Suppressor macrophage treated with lipopolysaccharide for 1 hour (primary cell): ENCODE results near the gene RACGAP1.
A peak's percentile ranks its signal among the peaks of the same experiment; 100 is the strongest.
"Not testable (repeated sequence)": the region's sequence is repeated elsewhere in the genome, so short reads cannot be mapped to it uniquely, and the experiment has no call there.

ENCODE experiments used
- DNase-seq, 3 donors: peaks; one replicate each; pipeline ENCODE4 v3.0.0-alpha.2; 2020 to 2022

RACGAP1 gene

GRCh38 chr12:50026691-50027090 lies 1.4 kb upstream of the RACGAP1 start:
- no peak for DNase-seq

- peak in 2 of 3 donors; percentile 15 to 30 for DNase-seq
Measured at GRCh38 chr12:50024805-50025186, 498 bp downstream of the RACGAP1 start.

GRCh38 chr12:50024227-50024626 lies 1.1 kb downstream of the RACGAP1 start:
- DNase-seq, result no peak

- no peak for DNase-seq
Measured at GRCh38 chr12:50022903-50023302, 2.4 kb downstream of the RACGAP1 start.

GRCh38 chr12:50021031-50021430 lies 4.3 kb downstream of the RACGAP1 start:
- DNase-seq, result no peak

GRCh38 chr12:50019524-50019923 lies 5.8 kb downstream of the RACGAP1 start:
- DNase-seq, result no peak

DNA sequence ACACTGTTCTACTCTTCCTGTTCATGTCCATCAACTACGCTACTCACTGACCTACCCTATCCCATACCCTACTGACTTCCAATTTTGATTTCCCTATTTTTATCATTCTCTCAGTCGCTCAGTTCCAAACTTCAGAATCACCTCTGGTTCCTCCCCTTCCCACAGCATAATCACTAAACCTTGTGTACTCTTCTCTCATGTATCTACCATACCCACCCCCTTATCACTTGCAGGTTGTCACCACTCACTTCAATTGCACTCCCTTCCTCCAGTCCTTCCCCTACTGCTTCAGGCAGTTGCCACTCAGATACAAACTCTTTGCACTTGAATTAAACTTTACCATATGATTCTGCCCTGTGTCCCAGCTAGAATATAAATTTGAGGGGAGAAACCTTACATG lies 6.3 kb downstream of the RACGAP1 start:
- DNase-seq, result no peak

DNA sequence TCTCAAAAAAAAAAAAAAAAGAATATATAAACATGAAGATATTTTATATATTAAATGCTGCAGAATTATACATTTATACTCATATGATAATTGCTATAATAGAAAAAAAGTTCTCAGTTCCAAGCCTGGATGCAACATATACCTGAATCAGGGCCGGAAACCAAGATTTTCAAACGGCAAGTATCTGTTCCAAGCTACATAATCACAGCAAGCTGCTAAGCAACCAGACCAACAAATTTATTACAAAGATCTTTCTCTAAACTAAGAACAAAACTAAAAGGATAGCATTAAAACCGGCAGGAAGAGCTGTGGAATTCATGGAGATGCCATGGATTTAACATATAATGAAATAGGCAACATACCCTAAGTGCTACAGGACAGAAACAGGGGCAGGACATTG lies 7.1 kb downstream of the RACGAP1 start:
- DNase-seq, result no peak

GRCh38 chr12:50017641-50018040 lies 7.7 kb downstream of the RACGAP1 start:
- peak in 2 of 3 donors; percentile 63 for DNase-seq

- peak; percentile 88 to 98 (median 95) for DNase-seq
Measured at GRCh38 chr12:50016501-50017475, 8.5 kb downstream of the RACGAP1 start.

- DNase-seq, result no peak
Measured at GRCh38 chr12:50014342-50014741, 11.0 kb downstream of the RACGAP1 start.

- no peak for DNase-seq
Measured at GRCh38 chr12:50013361-50014147, 11.7 kb downstream of the RACGAP1 start.

DNA sequence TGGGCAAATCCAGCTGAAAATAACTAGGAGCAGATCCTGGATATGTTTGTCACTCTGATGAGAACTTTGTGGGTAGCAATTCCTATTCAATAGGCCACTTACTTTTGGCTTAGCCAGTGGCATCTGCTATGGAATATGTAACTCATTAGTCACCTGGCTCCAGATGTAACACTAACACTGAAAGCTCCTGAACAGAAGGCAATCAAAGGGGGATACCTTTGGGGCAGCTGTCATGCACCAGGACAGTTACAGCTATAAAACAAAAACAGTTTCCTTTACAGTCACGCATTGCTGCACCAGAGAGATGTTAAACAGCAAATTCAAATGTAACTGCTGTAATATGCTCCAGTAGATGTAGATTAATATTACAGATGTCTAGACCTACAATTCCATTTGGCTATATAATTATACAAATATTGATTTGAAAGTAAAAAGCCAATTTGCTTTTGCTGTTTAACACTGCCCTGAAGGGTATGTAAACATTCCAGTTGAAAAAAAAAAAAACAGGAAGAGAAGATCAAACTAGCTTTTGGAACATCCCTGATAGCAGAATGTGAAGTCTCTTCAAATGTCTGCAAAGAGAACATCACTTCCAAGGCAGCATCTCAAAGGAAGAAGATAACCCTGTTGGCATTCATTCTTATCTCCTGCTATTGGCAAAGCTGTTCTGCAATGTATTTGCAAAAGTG lies 18.4 kb downstream of the RACGAP1 start:
- no peak for DNase-seq

GRCh38 chr12:50006280-50006679 lies 19.0 kb downstream of the RACGAP1 start:
- DNase-seq, result no peak

GRCh38 chr12:50005175-50005574 lies 20.1 kb downstream of the RACGAP1 start:
- no peak for DNase-seq

- DNase-seq, result no peak
Measured at GRCh38 chr12:50004696-50005095, 20.6 kb downstream of the RACGAP1 start.

DNA sequence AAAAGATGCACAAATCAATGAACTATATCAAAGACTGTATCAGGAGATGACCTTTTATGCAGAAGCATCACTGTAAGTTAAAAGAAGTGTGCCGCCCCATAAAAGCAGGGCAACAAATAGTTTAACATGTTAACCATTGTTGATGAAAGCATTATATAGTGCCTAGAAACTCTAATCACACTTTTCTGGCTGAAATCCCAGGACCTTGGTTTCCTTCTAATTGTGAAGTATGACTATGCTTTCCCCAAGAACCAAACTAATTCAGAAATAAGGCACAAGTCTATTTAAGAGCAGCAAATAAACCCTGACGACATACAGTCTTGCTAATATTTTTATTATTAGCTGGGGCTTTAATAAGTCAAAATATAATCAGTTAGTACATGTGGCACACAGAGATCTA lies 21.7 kb downstream of the RACGAP1 start:
- no peak for DNase-seq

- no peak for DNase-seq
Measured at GRCh38 chr12:49998453-49998852, 26.8 kb downstream of the RACGAP1 start.

GRCh38 chr12:49990273-49990672 lies 35.0 kb downstream of the RACGAP1 start:
- DNase-seq, result peak; percentile 52 to 90 (median 88)

DNA sequence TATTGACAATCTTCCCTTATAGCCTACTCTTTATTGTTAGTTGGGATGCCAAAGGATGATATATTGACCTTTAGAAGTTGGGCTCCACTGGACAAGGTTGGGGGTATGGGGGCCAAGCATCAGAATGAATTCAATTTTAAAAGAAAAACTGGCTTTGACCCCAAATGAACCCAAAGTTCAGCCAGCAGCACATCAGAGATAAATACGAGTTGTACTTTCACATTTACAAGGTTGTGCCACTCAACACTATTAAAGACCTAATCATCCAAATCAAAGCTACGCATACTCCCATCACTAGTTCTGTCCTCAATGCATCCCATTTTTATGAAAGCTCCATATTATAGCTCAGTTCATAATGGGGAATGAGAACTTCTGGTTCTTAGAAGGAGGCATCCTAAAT lies 35.9 kb downstream of the RACGAP1 start:
- not testable (repeated sequence) for DNase-seq

DNA sequence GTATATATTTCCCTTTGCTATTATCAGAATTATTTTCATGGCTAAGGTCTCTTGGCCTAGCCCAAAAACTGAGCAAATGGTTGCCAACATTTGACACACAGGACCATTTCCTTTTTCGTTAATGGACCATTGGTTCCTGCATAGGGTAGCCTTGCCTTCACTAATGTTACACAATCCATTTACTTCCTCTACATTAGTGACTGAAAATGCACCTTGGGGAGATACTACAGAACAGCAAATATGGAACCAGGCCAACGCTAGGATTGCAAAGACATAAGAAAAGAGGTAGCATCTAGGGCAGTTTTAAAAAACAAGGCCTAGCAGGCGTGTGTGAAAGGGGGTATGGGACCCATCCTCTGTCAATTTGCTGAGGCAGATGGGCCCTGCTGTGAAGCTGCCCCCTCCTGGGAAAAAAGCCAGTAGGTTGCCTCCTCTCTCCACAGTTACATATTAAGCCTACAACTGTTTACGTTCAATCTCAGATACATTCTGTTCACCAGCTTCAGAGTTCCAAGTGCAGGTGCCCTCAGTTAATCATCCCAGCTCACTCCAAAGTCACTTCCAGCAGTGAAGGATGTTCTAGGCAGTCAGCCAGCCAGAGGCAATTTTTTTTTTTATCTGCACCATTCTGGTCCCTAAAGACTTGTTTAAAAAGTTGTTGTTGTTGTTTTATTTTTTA lies 37.5 kb downstream of the RACGAP1 start:
- DNase-seq, result peak; percentile 35 to 47 (median 37)

DNA sequence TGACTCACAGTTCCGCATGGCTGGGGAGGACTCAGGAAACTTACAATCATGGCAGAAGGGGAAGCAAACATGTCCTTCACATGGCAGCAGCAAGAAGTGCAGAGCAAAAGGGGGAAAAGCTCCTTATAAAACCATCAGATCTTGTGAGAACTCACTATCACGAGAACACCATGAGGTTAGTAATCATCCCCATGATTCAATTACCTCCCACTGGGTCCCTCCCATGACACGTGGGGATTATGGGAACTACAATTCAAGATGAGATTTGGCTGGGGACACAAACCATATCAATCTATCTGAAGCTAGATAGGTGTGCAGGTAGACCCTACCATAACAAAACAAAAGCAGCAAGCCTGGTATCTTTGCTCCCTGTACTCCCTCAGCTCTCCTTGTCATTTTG lies 38.8 kb downstream of the RACGAP1 start:
- DNase-seq, result peak; percentile 41 to 54 (median 43)

GRCh38 chr12:49985981-49986380 lies 39.3 kb downstream of the RACGAP1 start:
- DNase-seq, result no peak
